HepG2 (cell line): ENCODE results near the gene STIP1. TPM values are rescaled to one million over a fixed set of nuclear protein-coding genes. Genes with fewer than 3 reads are reported as not detected.
A peak's percentile ranks its signal among the peaks of the same experiment; 100 is the strongest.

Source experiments
- ARHGAP35 ChIP-seq: sonication (generic); formaldehyde crosslinking; IDR thresholded peaks from 2 replicates; pipeline ENCODE4 v1.9.0; 2022; ENCODE audit warnings: mild to moderate bottlenecking, inconsistent platforms, moderate library complexity, missing genetic modification reagents, borderline replicate concordance
- CREB1 ChIP-seq, 2 experiments: fragments of 450-650 bp in 1 of 2; IDR thresholded peaks; 2 replicates each; pipeline ENCODE4 v1.6.1; 2016 to 2017; ENCODE audit warnings: control low read depth in 1 of 2, mild to moderate bottlenecking in 1 of 2, missing compliant biosample characterization in 1 of 2, missing genetic modification characterization in 1 of 2
- CREM ChIP-seq, 2 experiments: sonication (generic) in 1 of 2; formaldehyde crosslinking in 1 of 2; IDR thresholded peaks; 2 replicates each; pipeline versions ENCODE4 v1.4.0 to v1.6.1; 2016 to 2020; ENCODE audit warnings: antibody characterized with exemption in 1 of 2, mild to moderate bottlenecking in 1 of 2, missing genetic modification reagents in 1 of 2
- DNMT3B ChIP-seq: conservative IDR thresholded peaks from 2 replicates; pipeline ENCODE4 v1.6.1; 2016; ENCODE audit warnings: missing biosample characterization, control low read depth
- EP300 ChIP-seq, 3 experiments: sonication (generic) in 1 of 3; formaldehyde crosslinking in 1 of 3; IDR thresholded peaks; 2 replicates each; pipeline versions ENCODE4 v1.5.1 to v1.6.1; 2011 to 2020; ENCODE audit warnings: low read depth in 2 of 3, low read length in 2 of 3, borderline replicate concordance in 1 of 3, improper control_type of control experiment in 1 of 3, mild to moderate bottlenecking in 1 of 3, missing genetic modification reagents in 1 of 3, moderate library complexity in 1 of 3
- GFI1 ChIP-seq: sonication (generic); formaldehyde crosslinking; IDR thresholded peaks from 2 replicates; pipeline ENCODE4 v1.5.0; 2020; ENCODE audit warnings: missing genetic modification reagents, mild to moderate bottlenecking, borderline replicate concordance
- LCORL ChIP-seq, 2 experiments: fragments of 450-650 bp in 1 of 2; sonication (generic) in 1 of 2; formaldehyde crosslinking in 1 of 2; IDR thresholded peaks; 2 replicates each; pipeline versions ENCODE4 v1.5.0 to v1.6.1; 2017 to 2020; ENCODE audit warnings: antibody characterized with exemption in 1 of 2, missing genetic modification reagents in 1 of 2
- MAFG ChIP-seq: sonication (generic); formaldehyde crosslinking; IDR thresholded peaks from 2 replicates; pipeline ENCODE4 v1.5.1; 2020; ENCODE audit warnings: mild to moderate bottlenecking, missing genetic modification reagents
- PHB2 ChIP-seq: fragments of 450-650 bp; IDR thresholded peaks from 2 replicates; pipeline ENCODE4 v1.6.1; 2018; ENCODE audit not compliant: partially characterized antibody
- PHF8 ChIP-seq: sonication (generic); formaldehyde crosslinking; IDR thresholded peaks from 2 replicates; pipeline ENCODE4 v1.5.0; 2020; ENCODE audit warnings: missing genetic modification reagents
- POLR2A ChIP-seq, 2 experiments: IDR thresholded peaks; 2 replicates each; pipeline ENCODE4 v1.6.1; 2011; ENCODE audit warnings: low read depth in 2 of 2, low read length in 2 of 2, mild to moderate bottlenecking in 1 of 2, moderate library complexity in 1 of 2; ENCODE audit not compliant: insufficient read depth in 1 of 2
- SALL2 ChIP-seq: sonication (generic); formaldehyde crosslinking; IDR thresholded peaks from 2 replicates; pipeline ENCODE4 v1.8.1; 2023; ENCODE audit warnings: mild to moderate bottlenecking, missing genetic modification reagents, inconsistent platforms
- SNAPC2 ChIP-seq: sonication (generic); formaldehyde crosslinking; IDR thresholded peaks from 2 replicates; pipeline ENCODE4 v1.8.1; 2022; ENCODE audit warnings: mild to moderate bottlenecking, missing genetic modification reagents
- TAF15 ChIP-seq: fragments of 200-400 bp; formaldehyde crosslinking; IDR thresholded peaks from one replicate; pipeline ENCODE4 v1.6.1; 2018; ENCODE audit warnings: mild to moderate bottlenecking, low read depth, low read length; ENCODE audit not compliant: poor library complexity, severe bottlenecking
- TEF ChIP-seq: sonication (generic); formaldehyde crosslinking; IDR thresholded peaks from 2 replicates; pipeline ENCODE4 v1.5.0; 2020; ENCODE audit warnings: missing genetic modification reagents
- ZBTB38 ChIP-seq: sonication (generic); formaldehyde crosslinking; IDR thresholded peaks from 2 replicates; pipeline ENCODE4 v1.5.1; 2020; ENCODE audit warnings: mild to moderate bottlenecking, missing genetic modification reagents
- ZGPAT ChIP-seq: IDR thresholded peaks from 2 replicates; pipeline ENCODE4 v1.6.1; 2016; ENCODE audit warnings: mild to moderate bottlenecking
- ZMAT3 ChIP-seq: sonication (generic); formaldehyde crosslinking; conservative IDR thresholded peaks from 2 replicates; pipeline ENCODE4 v1.7.0; 2021; ENCODE audit warnings: missing genetic modification reagents
- ZNF414 ChIP-seq: sonication (generic); formaldehyde crosslinking; IDR thresholded peaks from 2 replicates; pipeline ENCODE4 v1.5.0; 2020; ENCODE audit warnings: missing genetic modification reagents
- ZNF510 ChIP-seq: sonication (generic); formaldehyde crosslinking; IDR thresholded peaks from 2 replicates; pipeline ENCODE4 v1.4.0; 2020; ENCODE audit warnings: low read depth, mild to moderate bottlenecking, missing genetic modification reagents
- ZNF770 ChIP-seq: sonication (generic); formaldehyde crosslinking; IDR thresholded peaks from 2 replicates; pipeline ENCODE4 v1.5.0; 2020; ENCODE audit warnings: mild to moderate bottlenecking, missing genetic modification reagents
- polyA plus RNA-seq, 8 experiments: library from polyadenylated mRNA; depleted of rRNA in 3 of 8; stranded (reverse) in 7 of 8; unstranded in 1 of 8; fragments of >200 nt; fragmentation: Illumina TruSeq in 4 of 8; extraction: Trizol in 4 of 8; gene quantifications; 2 replicates each; pipeline versions ENCODE4 v1.2.1 to v1.2.3, GENCODE V29; 2011 to 2016; ENCODE audit warnings: low read depth in 4 of 8, missing spikeins in 1 of 8, mixed read lengths in 1 of 8; ENCODE audit not compliant: insufficient read depth in 1 of 8
- total RNA-seq, 5 experiments: library from RNA; depleted of rRNA; stranded (reverse); fragments of >200 nt; fragmentation: Illumina TruSeq; extraction: Trizol; gene quantifications; 2 replicates each; pipeline ENCODE4 v1.2.3, GENCODE V29; 2016; ENCODE audit warnings: low read depth in 1 of 5

The STIP1 gene
- total and polyA plus RNA-seq, 2 of the 13 experiments (the other 11 are each of a cell fraction or from before 2014, with no cell fraction given): 81.1 to 217 TPM

GRCh38 chr11:64241491-64242374 lies 55.8 kb downstream of the STIP1 start (continued):
- TF ChIP-seq CREB1 (IDR thresholded peaks at IDR 0.05) (no peak), CREB1 (CRISPR knock-in tag; IDR thresholded peaks at IDR 0.05) (no peak), TAF15 (peak; percentile 26), POLR2A (IDR thresholded peaks at IDR 0.05; ENCODE audit: insufficient read depth in 1 of 2, low read depth in 2 of 2, low read length in 2 of 2) (peak in 1 of 2 experiments; percentile 44; a peak in 2 of 4 replicates), SNAPC2 (CRISPR knock-in tag) (no peak), PHF8 (CRISPR knock-in tag) (peak; percentile 72; the same call in 1 of the 2 replicates), ARHGAP35 (0 out of 2 replicates have a peak, but pooled peaks have one; percentile 15), MAFG (no peak), TEF (CRISPR knock-in tag) (no peak), GFI1 (CRISPR knock-in tag) (no peak), ZNF510 (CRISPR knock-in tag) (0 out of 2 replicates have a peak, but pooled peaks have one; percentile 17), ZGPAT (CRISPR knock-in tag) (0 out of 2 replicates have a peak, but pooled peaks have one; percentile 12), SALL2 (CRISPR knock-in tag) (0 out of 2 replicates have a peak, but pooled peaks have one; percentile 9), EP300 (IDR thresholded peaks at IDR 0.05; ENCODE audit: low read depth in 2 of 2, low read length in 2 of 2) (no peak), EP300 (CRISPR knock-in tag; IDR thresholded peaks at IDR 0.05; ENCODE audit: borderline replicate concordance) (no peak), ZNF414 (CRISPR knock-in tag) (no peak; the same call in 1 of the 2 replicates), ZMAT3 (CRISPR knock-in tag) (0 out of 2 replicates have a peak, but pooled peaks have one; percentile 39), LCORL (IDR thresholded peaks at IDR 0.05) (no peak), LCORL (CRISPR knock-in tag; IDR thresholded peaks at IDR 0.05) (no peak), ZBTB38 (CRISPR knock-in tag) (0 out of 2 replicates have a peak, but pooled peaks have one; percentile 31), DNMT3B (CRISPR knock-in tag) (no peak), ZNF770 (CRISPR knock-in tag) (no peak), CREM (IDR thresholded peaks at IDR 0.05) (no peak), CREM (CRISPR knock-in tag; IDR thresholded peaks at IDR 0.05) (no peak), PHB2 (no peak)
